A549 treated with ZK216348 at 1 μM for 4 hours (cell line): ENCODE measurements around the gene PPP1R3E. TPM values are rescaled to one million over a fixed set of nuclear protein-coding genes. Genes with fewer than 3 reads are reported as not detected.

Source experiments
- total RNA-seq: library from RNA; stranded (reverse); fragments of 200-300 nt; extraction: Qiagen RNA extraction; gene quantifications from 5 replicates; pipeline ENCODE4 v1.2.3, GENCODE V29; 2022; ENCODE audit warnings: low read depth

Gene PPP1R3E, protein sequence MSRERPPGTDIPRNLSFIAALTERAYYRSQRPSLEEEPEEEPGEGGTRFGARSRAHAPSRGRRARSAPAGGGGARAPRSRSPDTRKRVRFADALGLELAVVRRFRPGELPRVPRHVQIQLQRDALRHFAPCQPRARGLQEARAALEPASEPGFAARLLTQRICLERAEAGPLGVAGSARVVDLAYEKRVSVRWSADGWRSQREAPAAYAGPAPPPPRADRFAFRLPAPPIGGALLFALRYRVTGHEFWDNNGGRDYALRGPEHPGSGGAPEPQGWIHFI
- total RNA-seq: 3.0 to 5.3 TPM (median 3.6 TPM) in 5 replicates

DNA sequence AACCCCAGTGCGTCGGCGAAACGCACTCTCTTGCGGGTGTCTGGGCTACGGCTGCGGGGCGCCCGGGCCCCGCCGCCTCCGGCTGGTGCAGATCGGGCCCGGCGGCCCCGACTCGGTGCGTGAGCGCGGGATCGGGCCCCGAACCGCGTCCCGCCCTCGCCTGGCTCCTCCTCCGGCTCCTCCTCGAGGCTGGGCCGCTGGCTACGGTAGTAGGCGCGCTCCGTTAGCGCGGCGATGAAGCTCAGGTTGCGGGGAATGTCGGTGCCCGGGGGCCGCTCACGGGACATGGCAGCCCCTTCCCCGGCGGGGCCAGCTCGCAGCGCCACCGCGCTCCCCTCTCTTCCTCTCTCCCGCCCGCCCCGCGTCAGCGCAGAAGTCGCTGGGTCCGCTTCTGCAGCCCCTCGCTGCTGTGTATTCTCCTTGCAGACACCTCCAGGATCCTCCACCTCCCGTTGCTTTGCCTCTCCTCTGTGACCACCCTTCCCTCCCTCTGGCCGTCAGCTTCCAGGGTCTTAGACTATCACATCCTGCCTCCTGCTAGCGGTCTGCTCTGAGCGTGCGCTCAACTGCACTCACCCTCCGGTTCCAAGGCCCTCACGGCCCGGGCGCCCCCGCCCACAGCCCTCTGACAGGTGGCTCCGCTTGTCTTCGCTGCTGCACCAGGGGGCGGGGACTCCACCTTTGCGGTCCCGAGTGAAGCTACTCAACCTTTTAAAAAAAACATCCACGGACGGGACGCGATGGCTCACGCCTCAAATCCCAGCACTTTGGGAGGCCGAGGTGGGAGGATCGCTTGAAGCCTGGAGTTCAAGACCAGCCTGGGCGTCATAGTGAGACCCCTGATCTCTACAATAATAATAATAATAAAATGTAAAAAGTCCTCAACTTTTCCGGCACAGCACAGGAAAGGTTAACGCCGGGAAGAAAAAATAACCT, at the start of gene PPP1R3E:
TSS of gene PPP1R3E (minus strand) at position 570 of the 936 bp plus-strand sequence. CDS start at position 287, 283 bp downstream.

DNA sequence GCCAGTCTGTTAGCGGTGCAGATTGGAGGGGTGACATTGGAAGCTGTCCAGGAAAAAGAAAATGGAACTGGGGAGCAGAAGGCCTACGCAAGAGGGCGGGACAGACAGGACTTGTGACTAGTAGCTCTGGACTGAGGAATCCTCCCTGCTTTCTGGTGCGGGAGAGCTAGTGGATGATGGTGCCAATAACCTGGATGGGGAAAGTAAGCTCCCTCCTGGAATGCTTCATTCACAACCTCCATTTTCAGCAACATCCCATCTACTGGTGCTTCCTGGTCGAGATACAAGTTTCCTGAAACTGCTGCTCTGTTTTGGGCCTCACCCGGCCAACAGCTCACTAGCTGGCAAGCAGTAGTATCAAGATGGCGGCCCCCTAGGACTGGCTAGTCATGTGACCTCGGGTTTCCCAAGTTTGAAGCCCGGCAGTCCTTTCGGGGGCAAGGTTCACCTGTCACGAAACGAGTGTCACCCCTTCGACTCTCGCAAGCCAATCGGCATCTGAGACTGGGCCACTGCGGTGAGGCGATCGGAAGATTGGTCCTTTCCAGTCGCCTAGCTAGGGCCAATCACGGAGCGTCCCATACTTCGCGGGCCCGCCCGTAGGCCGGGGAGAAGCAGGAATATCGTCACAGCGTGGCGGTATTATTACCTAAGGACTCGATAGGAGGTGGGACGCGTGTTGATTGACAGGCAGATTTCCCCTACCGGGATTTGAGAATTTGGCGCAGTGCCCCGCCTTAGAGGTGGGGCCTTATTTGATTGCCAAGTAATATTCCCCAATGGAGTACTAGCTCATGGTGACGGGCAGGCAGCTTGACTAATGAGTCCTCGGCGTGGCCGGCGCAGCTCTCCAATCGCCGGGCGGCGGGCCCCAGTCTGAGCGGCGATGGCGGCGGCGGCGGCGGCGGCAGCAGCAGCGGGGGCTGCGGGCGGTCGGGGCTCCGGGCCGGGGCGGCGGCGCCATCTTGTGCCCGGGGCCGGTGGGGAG, 18.2 kb upstream of the PPP1R3E start, which contains the start of gene PABPN1:
TSS of gene PABPN1 (plus strand) at position 874 of the 988 bp plus-strand sequence. CDS start at position 887, 13 bp downstream.

DNA sequence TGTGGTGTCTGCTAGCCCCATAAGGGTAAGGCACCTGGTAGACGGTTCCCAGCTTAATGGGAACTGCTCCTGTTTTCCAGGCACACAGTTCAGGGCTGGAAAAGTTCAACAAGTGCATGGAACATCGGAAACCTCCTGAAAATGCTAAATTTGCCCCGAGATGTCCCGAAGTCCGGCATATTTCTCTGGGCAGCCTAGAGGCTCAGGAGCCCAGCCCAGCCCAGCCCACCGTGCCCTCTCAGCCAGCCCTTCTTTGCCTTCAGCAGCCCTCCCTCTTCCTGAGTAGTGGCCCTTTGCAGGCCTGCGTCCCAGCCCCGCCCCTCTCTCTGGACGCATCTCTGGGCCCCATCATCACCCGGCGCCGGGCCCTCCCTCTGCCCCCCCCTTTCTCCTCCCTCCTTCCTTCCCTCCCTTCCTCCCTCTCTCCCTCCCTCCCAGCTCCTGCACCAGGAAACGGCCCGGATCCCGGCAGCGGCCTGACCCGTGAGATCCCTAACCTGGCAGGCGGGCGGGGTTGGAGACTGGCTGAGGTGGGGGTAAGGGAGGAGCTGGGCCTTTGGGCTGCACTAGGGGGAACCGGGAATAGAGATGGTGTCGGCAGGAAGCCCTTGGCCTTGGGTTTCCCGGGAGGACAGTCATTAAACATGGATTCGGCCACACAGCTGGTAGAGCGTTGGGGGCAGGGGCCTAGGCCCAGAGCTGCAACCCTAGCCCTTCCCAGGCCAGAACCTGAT, 3.9 kb upstream of the PPP1R3E start, which contains the start of gene BCL2L2:
TSS of gene BCL2L2 (plus strand) at position 422 of the 734 bp plus-strand sequence. CDS start 935 bp downstream, outside the sequence.

DNA sequence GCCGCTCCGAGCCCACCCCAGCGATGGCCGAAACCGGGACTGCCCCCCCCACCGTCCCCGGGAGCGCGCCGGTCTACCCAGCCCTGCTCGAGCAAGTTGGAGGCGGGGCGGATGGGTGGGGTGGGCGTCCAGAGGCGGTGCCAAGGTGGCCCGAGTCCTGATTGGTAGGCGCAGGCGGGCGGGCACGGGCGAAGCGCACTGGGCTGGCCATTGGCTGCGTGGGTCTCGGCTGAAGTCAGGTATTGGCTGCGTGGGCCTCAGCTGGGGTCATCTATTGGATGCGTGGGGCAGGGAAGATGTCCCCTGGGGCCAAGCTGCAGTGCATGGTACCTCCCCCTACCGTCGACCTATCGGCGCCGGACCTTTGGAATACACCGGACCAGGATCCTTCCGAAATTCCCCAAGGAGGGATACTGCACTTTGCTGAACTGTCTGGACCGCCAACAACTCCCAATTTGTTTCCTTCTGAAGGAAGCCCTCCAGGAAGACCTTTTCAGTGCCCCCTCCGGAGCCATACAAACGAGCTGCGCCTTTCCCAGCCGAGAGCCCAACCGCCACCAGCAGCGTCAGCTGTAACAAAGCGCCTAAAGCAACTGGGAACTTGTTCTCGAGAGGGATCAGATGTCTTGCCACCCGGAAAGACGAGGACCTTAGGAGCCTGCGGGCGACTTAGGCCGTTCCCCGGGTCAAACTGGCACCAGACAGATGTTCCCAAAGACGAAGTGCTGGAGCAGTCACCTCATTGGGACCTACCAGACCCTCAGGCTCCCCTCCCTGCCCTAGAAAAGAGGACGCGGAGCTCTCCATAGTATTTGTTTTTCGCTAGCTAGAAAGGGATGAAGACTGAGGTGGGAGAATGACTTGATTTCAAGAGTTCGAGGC, 16.4 kb downstream of the PPP1R3E start, which contains the start of gene HOMEZ:
TSS of gene HOMEZ (minus strand) at position 113 of the 882 bp plus-strand sequence. CDS start 180 bp downstream, outside the sequence.

Other genes with a start within 250 kb of the PPP1R3E start
- 2.0 to 5.3 TPM (median 5.0 TPM) in 5 replicates for gene CDH24, start 245.3 kb downstream of the PPP1R3E start, total RNA-seq
- gene ACIN1, start 207.7 kb downstream of the PPP1R3E start, total RNA-seq: 101 to 111 TPM (median 107 TPM) in 5 replicates
- 84.6 to 107 TPM (median 101 TPM) in 5 replicates for gene C14orf119, start 207.4 kb downstream of the PPP1R3E start, total RNA-seq
- not detected in 5 replicates for gene CIROP, start 197.9 kb downstream of the PPP1R3E start, total RNA-seq
- 0.12 TPM in 1 of 5 replicates, not detected in the others for gene CEBPE, start 183.6 kb downstream of the PPP1R3E start, total RNA-seq
- gene SLC7A8, start 119.2 kb downstream of the PPP1R3E start, total RNA-seq: 0.73 to 1.9 TPM (median 1.4 TPM) in 5 replicates
- not detected in 5 replicates for gene RNF212B, start 64.9 kb downstream of the PPP1R3E start, total RNA-seq
- gene HOMEZ, start 16.7 kb downstream of the PPP1R3E start, total RNA-seq: 5.7 to 9.9 TPM (median 9.2 TPM) in 5 replicates
- gene BCL2L2, start 4.0 kb upstream of the PPP1R3E start, total RNA-seq: 15.2 to 23.4 TPM (median 20.0 TPM) in 5 replicates
- gene PABPN1, start 18.6 kb upstream of the PPP1R3E start, total RNA-seq: 138 to 165 TPM (median 160 TPM) in 5 replicates
- 5.4 to 8.1 TPM (median 6.9 TPM) in 5 replicates for gene SLC22A17, start 50.0 kb upstream of the PPP1R3E start, total RNA-seq
- gene EFS, start 62.3 kb upstream of the PPP1R3E start, total RNA-seq: not detected in 5 replicates
- gene IL25, start 70.0 kb upstream of the PPP1R3E start, total RNA-seq: not detected in 5 replicates
- not detected in 5 replicates for gene CMTM5, start 74.2 kb upstream of the PPP1R3E start, total RNA-seq
- gene MYH6, start 105.4 kb upstream of the PPP1R3E start, total RNA-seq: 0.02 TPM in 1 of 5 replicates, not detected in the others
- not detected in 5 replicates for gene MYH7, start 132.8 kb upstream of the PPP1R3E start, total RNA-seq
- gene NGDN, start 166.8 kb upstream of the PPP1R3E start, total RNA-seq: 54.4 to 73.7 TPM (median 65.0 TPM) in 5 replicates
- 0.85 to 1.8 TPM (median 1.3 TPM) in 5 replicates for gene ZFHX2, start 248.9 kb upstream of the PPP1R3E start, total RNA-seq